ACHN (cell line): Measurements from ENCODE around the gene ZDHHC24.

Source experiments
- DNase-seq: peaks from one replicate; pipeline ENCODE4 v3.0.0-alpha.2; 2015
- in situ Hi-C: cut with HindIII; loops from 2 replicates; pipeline ENCODE4 v1.10.0; 2017; ENCODE audit warnings: low sequenced_read_pairs, low pct_ligation_motif_present, low pct_unique_long_range_greater_than_20kb

ZDHHC24 gene

GRCh38 chr11:66568124-66568916 is 22.5 kb upstream of the ZDHHC24 start, which contains the start of gene CTSF:
CTSF (minus strand) TSS chr11:66568606; CDS start chr11:66568486, 120 bp downstream.
- no peak for DNase-seq
- in situ Hi-C loops, result no loop called here

DNA sequence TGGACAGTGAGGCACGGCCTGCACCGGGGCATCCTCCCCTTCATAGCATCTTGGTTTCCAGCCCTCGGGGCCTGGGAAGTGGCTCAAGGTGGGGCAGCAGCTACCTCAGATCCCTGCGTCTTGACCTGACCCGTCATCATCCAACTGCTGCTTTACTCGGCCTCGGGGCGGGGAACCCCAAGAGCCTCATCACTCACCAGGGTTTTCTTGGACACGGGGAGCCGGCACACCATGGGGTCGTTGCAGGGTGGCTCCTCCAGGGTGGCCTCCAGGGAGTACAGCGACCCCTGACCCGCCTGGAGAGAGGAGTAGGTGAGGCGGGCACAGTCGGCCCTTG is 21.9 kb upstream of the ZDHHC24 start:
- DNase-seq, result no peak
- in situ Hi-C loops, result no loop called here

GRCh38 chr11:66566221-66566620 is 20.4 kb upstream of the ZDHHC24 start:
- DNase-seq, result no peak
- in situ Hi-C loops, result no loop called here

DNA sequence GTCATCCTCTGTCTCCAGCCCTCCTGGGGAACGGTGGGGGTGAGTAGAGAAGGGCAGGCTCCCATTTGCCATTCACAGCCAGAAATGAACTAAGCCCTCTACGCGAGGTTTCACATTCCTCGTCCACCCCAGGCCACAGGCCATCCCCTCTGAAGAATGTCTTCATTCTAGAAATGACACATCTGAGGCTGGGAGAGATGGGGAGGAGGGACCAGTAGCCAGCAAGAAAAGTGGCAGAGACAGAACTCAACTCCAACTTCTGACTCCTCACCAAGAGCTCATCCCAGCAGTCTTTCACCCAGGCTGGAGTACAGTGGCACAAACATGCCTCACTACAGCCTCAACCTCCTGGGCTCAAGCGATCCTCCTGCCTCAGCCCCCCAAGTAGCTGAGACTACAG is 19.1 kb upstream of the ZDHHC24 start:
- DNase-seq, result no peak
- in situ Hi-C loops, result no loop called here

DNA sequence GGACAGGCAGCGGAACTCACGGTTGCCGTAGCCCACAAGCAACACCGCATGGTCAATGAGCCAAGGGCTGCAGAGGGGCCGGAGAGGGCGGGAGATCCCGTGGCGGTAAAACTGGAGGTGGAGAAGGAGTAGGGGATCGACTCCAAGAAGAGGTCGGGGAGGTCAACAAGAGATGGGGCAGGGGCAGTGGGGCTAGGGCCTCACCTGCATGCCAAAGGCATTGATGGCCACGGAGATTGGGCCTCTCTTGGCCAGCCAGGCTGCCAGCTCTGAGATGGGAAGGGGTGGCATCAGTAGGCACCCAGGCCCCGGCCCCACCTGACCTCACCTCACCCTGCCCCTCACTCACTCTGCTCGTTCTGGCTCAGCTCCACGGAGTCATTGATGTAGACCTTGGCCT is 18.7 kb upstream of the ZDHHC24 start:
- DNase-seq, result no peak
- in situ Hi-C loops, result no loop called here

GRCh38 chr11:66563832-66564231 is 18.0 kb upstream of the ZDHHC24 start:
- DNase-seq, result no peak
- in situ Hi-C loops, result no loop called here

- in situ Hi-C loops, result no loop called here
- no peak for DNase-seq
Observed at GRCh38 chr11:66562907-66563583, 17.2 kb upstream of the ZDHHC24 start.

DNA sequence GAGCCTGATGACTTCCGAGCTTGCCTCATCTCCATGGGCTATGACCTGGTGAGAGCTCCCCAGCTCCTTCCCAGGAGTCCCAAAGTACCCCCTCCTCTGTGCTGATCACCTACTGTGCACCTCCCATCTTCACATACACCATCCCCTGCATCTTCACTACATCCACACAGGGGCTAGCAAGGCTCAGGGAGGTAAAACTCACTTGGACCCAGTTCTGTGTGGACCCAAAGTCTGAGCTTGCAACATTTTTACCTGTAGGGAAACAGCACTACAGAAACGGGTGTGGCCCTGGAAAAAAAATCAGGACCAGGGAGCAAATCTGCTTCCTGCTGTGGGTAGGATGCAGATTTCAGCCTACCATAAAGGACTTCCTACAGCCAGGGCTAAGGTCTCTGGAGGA is 16.4 kb upstream of the ZDHHC24 start:
- in situ Hi-C loops, result no loop called here
- no peak for DNase-seq

GRCh38 chr11:66561975-66562248 is 16.1 kb upstream of the ZDHHC24 start:
- DNase-seq, result no peak
- in situ Hi-C loops, result no loop called here

GRCh38 chr11:66561178-66561974 is 15.5 kb upstream of the ZDHHC24 start:
- in situ Hi-C loops, result no loop called here
- no peak for DNase-seq

DNA sequence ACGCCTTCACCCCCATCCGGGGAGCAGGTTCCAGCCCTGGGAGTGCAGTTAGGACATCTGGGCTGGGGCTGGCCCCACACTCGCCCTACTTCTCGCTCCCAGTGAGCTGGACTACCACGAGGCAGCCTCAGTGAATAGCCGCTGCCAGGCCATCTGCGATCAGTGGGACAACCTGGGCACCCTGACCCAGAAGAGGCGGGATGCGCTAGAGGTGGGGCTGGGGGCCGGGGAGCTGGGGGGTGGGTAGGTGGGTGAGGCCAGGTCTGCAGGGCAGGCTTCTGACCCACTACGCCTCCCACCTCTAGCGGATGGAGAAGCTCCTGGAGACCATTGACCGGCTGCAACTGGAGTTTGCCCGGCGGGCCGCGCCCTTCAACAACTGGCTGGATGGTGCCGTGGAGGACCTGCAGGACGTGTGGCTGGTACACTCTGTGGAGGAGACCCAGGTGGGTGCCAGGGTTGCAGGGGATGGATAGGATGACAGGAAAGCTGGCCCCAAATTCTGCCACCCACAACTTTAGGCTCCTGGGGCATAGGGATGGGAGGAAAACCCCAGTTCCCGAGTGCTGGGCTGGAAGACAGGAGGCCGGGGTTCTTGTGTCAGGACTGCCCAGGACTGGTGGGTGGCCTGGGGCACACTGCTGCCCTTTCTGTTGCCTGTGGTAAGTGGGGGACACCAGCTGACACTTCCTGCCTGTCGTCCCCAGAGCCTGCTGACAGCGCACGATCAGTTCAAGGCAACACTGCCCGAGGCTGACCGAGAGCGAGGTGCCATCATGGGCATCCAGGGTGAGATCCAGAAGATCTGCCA is 14.2 kb upstream of the ZDHHC24 start:
- in situ Hi-C loops, result no loop called here

GRCh38 chr11:66559142-66559865 is 13.5 kb upstream of the ZDHHC24 start:
- DNase-seq, result no peak
- in situ Hi-C loops, result no loop called here

More for the DNA sequence above, 14.2 kb upstream of the ZDHHC24 start:
- no peak for DNase-seq

- no peak for DNase-seq
- in situ Hi-C loops, result no loop called here
Observed at GRCh38 chr11:66557733-66558326, 12.0 kb upstream of the ZDHHC24 start.

- no peak for DNase-seq
- in situ Hi-C loops, result no loop called here
Observed at GRCh38 chr11:66556086-66556485, 10.2 kb upstream of the ZDHHC24 start.

DNA sequence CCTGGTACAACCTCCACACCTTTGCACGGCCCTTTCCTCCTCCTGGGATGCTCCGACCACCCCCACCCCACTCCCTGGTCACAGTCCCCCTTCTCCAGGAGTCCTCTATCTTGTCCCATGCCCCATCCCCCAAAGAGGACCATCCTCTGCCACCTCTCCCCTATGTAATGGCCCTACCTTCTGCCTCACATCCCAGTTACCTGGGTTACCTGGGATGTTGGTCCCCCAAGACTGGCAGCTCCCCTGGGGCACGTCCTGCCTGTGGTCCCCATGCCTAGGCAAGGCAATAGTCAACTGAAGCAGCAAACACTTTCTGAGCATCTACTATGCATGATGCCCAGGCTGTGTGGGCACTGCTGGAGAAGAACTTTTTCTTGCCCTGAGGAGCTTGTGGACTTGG is 9.6 kb upstream of the ZDHHC24 start:
- in situ Hi-C loops, result no loop called here
- DNase-seq, result no peak

DNA sequence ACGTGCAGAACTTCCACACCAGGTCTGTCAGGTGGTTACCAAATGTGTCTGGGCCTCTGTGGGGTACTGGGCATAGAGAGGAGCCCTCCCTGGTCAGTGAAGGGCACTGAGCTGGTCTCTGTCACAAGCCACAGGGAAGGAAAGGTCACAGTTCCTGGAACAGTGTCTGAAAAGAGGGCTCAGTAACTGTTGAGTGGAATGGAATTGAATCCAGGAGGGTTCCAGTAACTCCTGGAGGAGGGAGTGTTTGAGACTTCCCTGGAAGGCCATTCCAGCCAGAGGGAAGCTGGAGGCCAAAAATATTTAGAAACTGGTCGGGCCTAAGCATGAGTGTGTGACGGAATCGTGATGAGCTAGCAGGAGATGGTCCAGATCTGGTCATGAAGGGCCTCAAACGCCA is 8.8 kb upstream of the ZDHHC24 start:
- DNase-seq, result no peak
- in situ Hi-C loops, result no loop called here

DNA sequence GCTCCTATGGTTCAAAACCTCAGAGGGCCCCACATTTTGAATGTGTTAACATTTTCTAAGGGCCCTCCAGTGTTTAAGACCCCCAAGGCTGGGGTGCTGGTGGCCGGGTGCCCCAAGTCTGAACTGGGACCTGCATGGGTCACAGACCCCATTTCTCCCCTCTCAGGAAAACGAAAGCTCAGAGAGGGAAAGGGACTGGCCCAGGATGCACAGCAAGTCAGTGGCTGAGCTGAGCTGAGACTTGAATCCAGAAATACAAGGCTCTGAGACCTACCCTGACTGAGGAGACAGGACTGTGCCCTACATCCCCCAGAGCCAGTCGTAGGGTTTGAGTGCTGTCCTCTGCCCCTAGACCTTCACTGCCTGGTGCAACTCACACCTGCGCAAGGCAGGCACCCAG is 5.0 kb upstream of the ZDHHC24 start:
- DNase-seq, result no peak
- in situ Hi-C loops, result no loop called here

- in situ Hi-C loops, result no loop called here
Observed at GRCh38 chr11:66549696-66550095, 3.8 kb upstream of the ZDHHC24 start.

More at GRCh38 chr11:66549696-66550095, 3.8 kb upstream of the ZDHHC24 start:
- no peak for DNase-seq
